Ovary (tissue), 9 donors: ENCODE measurements around the gene ULBP3. TPM values are rescaled to one million over a fixed set of nuclear protein-coding genes. Genes with fewer than 3 reads are reported as not detected.
A peak's percentile ranks its signal among the peaks of the same experiment; 100 is the strongest.

Experiments used
- DNase-seq, 5 donors: peaks; one replicate each; pipeline ENCODE4 v3.0.0-alpha.2; 2019 to 2020
- H3K27ac ChIP-seq, 2 donors: fragments of 200-600 bp; one replicate each; pipeline versions ENCODE4 v1.5.1 to v1.8.0; 2019 to 2022
- H3K27me3 ChIP-seq: fragments of 200-600 bp; one replicate; pipeline ENCODE4 v1.8.0; 2022
- H3K36me3 ChIP-seq: fragments of 200-600 bp; sonication (generic); one replicate; pipeline ENCODE4 v1.5.1; 2019
- H3K4me1 ChIP-seq: one replicate; pipeline ENCODE4 v1.8.1; 2013; ENCODE audit warnings: mild to moderate bottlenecking, moderate library complexity; ENCODE audit not compliant: insufficient read depth
- H3K4me3 ChIP-seq: fragments of 200-600 bp; sonication (generic); one replicate; pipeline ENCODE4 v1.5.1; 2017
- H3K9me3 ChIP-seq, 2 donors: fragments of 200-600 bp in 1 of 2; sonication (generic) in 1 of 2; one replicate each; pipeline versions ENCODE4 v1.5.1 to v1.8.1; 2013 to 2019; ENCODE audit warnings: mild to moderate bottlenecking in 1 of 2, moderate library complexity in 1 of 2
- EP300 ChIP-seq: sonication (generic); formaldehyde crosslinking; IDR thresholded peaks from one replicate; pipeline ENCODE4 v1.6.1; 2017; ENCODE audit warnings: antibody characterized with exemption
- POLR2A ChIP-seq: fragments of 450-650 bp; IDR thresholded peaks from one replicate; pipeline ENCODE4 v1.6.1; 2017; ENCODE audit warnings: antibody characterized with exemption, mild to moderate bottlenecking, moderate library complexity
- WGBS, 3 donors: extraction: QIAGEN DNeasy Blood & Tissue Kit in 1 of 3; methylation state at CpG; one replicate each; pipeline versions ENCODE4 v1.1.5 to v1.1.7; 2013 to 2017; 5-methylcytosine and 5-hydroxymethylcytosine counted together
- intact Hi-C, 4 donors: fragments of 100-400 bp; cut with DNase I; formaldehyde crosslinking; loops; one replicate each; pipeline versions ENCODE4 v1.11.0 to v1.15.1; 2022 to 2023
- polyA plus RNA-seq, 2 donors: library from polyadenylated mRNA; stranded (reverse); fragments of 200-250 nt in 1 of 2; fragments of 350-450 nt in 1 of 2; fragmentation: Illumina TruSeq in 1 of 2; extraction: RNeasy Lipid Tissue Mini Kit (QIAGEN cat#74804) in 1 of 2; gene quantifications; one replicate each; pipeline ENCODE4 v1.2.3, GENCODE V29; 2013 to 2014
- total RNA-seq, 7 donors: library from RNA; depleted of rRNA in 2 of 7; stranded (reverse); fragments of >200 nt in 2 of 7; fragmentation: NEBNext Ultra II Directional in 3 of 7; extraction: Animal tissue kit (Norgen Biotek cat#: 25700) in 3 of 7; gene quantifications; one replicate each; pipeline versions ENCODE4 v1.1.0 to v1.2.4, GENCODE V29; 2016 to 2023
- TF ChIP-seq, protein P1 (sequence below), 3 donors: fragments of 450-650 bp in 2 of 3; fragments of 200-600 bp in 1 of 3; IDR thresholded peaks; one replicate each; pipeline versions ENCODE4 v1.5.1 to v1.8.0; 2016 to 2022; ENCODE audit warnings: antibody characterized with exemption in 3 of 3, mild to moderate bottlenecking in 1 of 3
- donor health status: DM: no; HTN: no; CAD: no; lungs with moderate emphysema.
- donor health status: DM: no; HTN: no; CAD: no.
- donor health status: Bipolar disorder and iron deficiency.
- donor health status: DM: yes; HTN: yes; CAD: no.
- donor health status: DM: no; HTN: no; CAD: no.
- donor health status: DM: yes; HTN: yes; CAD: no.

ULBP3 gene
- total and polyA plus RNA-seq, 9 donors, result 0.66 to 2.5 (median 1.6) TPM; not detected in 2

DNA sequence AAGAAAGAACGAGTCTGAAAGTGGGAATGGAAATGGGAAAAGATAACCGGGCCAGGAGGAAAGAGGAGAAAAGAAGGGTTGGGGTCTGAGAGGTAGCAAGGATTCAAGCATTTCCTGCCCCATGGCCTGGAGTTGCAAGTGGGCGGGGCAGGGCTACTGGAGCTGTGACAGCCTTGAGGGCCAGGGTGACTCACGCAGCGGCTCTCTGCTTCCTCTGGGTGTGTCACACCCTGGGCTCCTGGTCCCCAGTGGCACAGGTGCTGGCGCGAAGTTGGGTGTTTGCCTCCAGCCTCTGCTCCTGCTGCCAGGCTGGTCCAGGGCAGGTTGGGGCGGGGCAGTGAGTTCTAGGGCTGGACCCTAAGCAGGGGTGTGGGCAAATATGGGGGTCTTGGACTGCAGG lies 3.3 kb upstream of the ULBP3 start:
- Histone ChIP-seq H3K27ac (no peak overlapping the region), H3K4me3 (no peak overlapping the region), H3K4me1 (peaks cover 4% of the 10 kb centered on the region), H3K36me3 (no peaks in the 10 kb centered on the region), H3K9me3 (no peaks in the 10 kb centered on the region), H3K27me3 (no peaks in the 10 kb centered on the region)
- intact Hi-C loops, result no loop called here
- no peak for TF ChIP-seq POLR2A
- DNase-seq, result no peak
- 75 to 82% (median 80%) methylated on average over 8 of the region's 8 CpGs for WGBS, 3 donors

DNA sequence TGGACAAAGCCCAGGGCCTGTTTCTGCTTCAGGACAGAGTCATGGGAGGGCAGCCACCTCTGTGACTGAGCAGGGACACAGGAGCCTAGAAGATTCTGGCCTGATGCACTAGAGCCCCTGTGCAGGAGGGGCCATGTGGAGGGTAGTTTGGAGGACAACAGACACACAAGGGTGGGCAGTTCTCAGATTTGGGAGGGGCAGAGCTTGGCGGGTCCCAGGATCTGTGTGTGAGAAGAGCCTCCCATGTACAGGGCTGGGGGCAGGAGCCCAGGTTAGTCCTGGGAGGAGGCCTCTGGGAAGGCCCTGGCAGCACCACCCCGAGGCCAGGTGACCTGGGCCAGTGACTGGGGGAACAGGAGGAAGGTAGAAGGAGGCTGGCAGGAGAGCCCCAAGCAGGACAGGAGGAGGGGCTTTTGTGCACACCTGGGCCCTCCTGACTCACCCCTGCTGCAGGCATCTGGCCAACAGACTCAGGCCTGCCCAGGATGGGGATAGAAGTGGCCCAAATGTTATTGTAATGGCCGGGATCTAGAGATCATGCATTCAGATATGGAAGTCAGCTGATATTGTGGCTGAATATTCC lies 1.4 kb upstream of the ULBP3 start:
- 82 to 88% (median 82%) methylated on average over 3 of the region's 3 CpGs for WGBS, 3 donors
- Histone ChIP-seq H3K36me3 (no peaks in the 10 kb centered on the region), H3K27ac (no peak overlapping the region), H3K27me3 (no peaks in the 10 kb centered on the region), H3K4me1 (peaks cover 4% of the 10 kb centered on the region), H3K9me3 (no peaks in the 10 kb centered on the region), H3K4me3 (no peak overlapping the region)
- intact Hi-C loops, result no loop called here
- DNase-seq, result peak in 1 of 5 donors; percentile 24
- no peak for TF ChIP-seq EP300
- TF ChIP-seq, protein P1, sequence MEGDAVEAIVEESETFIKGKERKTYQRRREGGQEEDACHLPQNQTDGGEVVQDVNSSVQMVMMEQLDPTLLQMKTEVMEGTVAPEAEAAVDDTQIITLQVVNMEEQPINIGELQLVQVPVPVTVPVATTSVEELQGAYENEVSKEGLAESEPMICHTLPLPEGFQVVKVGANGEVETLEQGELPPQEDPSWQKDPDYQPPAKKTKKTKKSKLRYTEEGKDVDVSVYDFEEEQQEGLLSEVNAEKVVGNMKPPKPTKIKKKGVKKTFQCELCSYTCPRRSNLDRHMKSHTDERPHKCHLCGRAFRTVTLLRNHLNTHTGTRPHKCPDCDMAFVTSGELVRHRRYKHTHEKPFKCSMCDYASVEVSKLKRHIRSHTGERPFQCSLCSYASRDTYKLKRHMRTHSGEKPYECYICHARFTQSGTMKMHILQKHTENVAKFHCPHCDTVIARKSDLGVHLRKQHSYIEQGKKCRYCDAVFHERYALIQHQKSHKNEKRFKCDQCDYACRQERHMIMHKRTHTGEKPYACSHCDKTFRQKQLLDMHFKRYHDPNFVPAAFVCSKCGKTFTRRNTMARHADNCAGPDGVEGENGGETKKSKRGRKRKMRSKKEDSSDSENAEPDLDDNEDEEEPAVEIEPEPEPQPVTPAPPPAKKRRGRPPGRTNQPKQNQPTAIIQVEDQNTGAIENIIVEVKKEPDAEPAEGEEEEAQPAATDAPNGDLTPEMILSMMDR (IDR thresholded peaks at IDR 0.05), result no peak
- TF ChIP-seq POLR2A, result no peak

DNA sequence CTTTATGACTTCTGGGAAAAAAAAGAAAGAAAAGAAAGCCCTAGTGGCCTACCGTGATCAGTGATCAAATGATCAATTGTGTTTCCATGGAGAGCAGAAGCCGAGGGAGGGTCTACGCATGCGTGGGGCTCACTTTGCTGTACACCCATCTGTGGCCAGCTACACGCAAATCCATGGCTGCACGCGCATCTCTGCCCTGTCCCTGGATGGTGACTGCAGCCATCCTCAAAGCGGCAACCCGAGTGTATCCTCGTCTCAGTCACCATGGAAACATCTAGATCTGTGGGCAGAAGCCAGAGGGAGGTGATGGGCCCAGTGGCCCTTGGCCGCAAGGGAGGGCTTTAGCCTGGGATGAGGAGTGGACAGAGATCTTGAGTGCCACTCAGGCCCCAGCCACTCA lies 785 bp upstream of the ULBP3 start:
- Histone ChIP-seq H3K9me3 (no peaks in the 10 kb centered on the region), H3K36me3 (no peaks in the 10 kb centered on the region), H3K27me3 (no peaks in the 10 kb centered on the region), H3K27ac (no peak overlapping the region), H3K4me3 (no peak overlapping the region), H3K4me1 (peaks cover 4% of the 10 kb centered on the region)
- intact Hi-C loops, result no loop called here
- WGBS, 3 donors, result 79 to 82% (median 81%) methylated on average over 11 of the region's 11 CpGs
- no peak for TF ChIP-seq EP300
- TF ChIP-seq, protein P1 (IDR thresholded peaks at IDR 0.05), result no peak
- TF ChIP-seq POLR2A, result no peak
- peak in 1 of 5 donors; percentile 21 for DNase-seq

DNA sequence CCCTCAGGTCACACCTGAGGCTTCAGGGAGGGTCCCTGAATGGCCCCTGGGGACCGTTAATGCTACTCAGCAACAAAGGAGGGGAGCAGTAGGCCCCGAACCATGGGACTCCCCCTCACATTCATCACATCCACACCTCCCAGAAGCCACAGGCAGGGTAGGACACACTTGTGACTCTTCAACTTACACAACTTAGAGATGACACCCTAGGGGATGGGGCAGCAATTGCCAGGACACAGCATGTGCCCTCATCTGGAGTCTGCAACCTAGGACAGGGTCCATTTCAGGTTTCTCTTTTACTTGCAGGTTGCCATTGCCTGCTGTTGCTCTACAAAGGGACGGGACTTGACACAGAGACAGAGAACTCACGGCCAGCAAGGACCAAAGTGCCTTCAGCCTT lies 770 bp downstream of the ULBP3 start:
- TF ChIP-seq, protein P1 (IDR thresholded peaks at IDR 0.05), result no peak
- TF ChIP-seq EP300 (no peak), POLR2A (no peak)
- Histone ChIP-seq H3K9me3 (no peaks in the 10 kb centered on the region), H3K4me3 (peak overlapping the region; percentile 63), H3K36me3 (no peaks in the 10 kb centered on the region), H3K4me1 (peaks cover 4% of the 10 kb centered on the region), H3K27me3 (no peaks in the 10 kb centered on the region), H3K27ac (no peak overlapping the region)
- intact Hi-C loops, result no loop called here
- no peak for DNase-seq
- WGBS, 3 donors, result 48 to 55% (median 52%) methylated on average over 4 of the region's 4 CpGs

DNA sequence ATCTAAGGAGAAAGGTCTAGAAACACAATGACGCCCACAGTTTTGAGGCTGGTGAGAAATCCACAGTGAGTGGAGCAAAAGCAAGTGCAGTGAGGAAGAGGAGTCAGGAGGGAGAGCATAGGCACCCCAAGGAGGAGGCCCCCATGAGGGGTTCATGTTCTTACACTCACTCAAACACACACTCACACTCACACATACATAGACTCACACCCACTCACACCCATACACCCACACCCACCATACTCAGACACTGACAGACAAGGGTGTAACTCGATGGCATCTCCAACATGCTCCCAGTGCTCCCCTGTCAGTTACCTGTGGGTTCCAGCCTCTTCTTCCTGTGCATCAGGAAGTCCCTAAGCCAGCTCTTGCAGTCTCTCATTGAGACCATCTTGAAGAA lies 3.8 kb downstream of the ULBP3 start:
- TF ChIP-seq, protein P1 (IDR thresholded peaks at IDR 0.05), result no peak
- no peak for TF ChIP-seq POLR2A
- TF ChIP-seq EP300, result no peak
- no peaks in the 10 kb centered on the region for H3K36me3 ChIP-seq
- H3K27ac ChIP-seq, result no peak overlapping the region
- H3K4me3 ChIP-seq, result no peak overlapping the region
- no peak for DNase-seq
- WGBS, 3 donors, result 91 to 100% (median 91%) methylated on average over 2 of the region's 2 CpGs
- no peaks in the 10 kb centered on the region for H3K27me3 ChIP-seq
- H3K4me1 ChIP-seq, result peaks cover 4% of the 10 kb centered on the region
- intact Hi-C loops, result no loop called here
- H3K9me3 ChIP-seq, result no peaks in the 10 kb centered on the region
